B cell (primary cell): Measurements from ENCODE around the gene ZNF780A. TPM values are rescaled to one million over a fixed set of nuclear protein-coding genes. Genes with fewer than 3 reads are reported as not detected.
A peak's percentile ranks its signal among the peaks of the same experiment; 100 is the strongest.

Source experiments
- ATAC-seq: fragments of 200-7000 bp; cut with Tn5 transposase; one replicate; pipeline ENCODE4 v1.10.0; 2021; ENCODE audit warnings: low read depth, mild to moderate bottlenecking, moderate number of reproducible peaks, moderate library complexity
- CTCF ChIA-PET: fragments of 350-600 bp; sonication (Branson Sonifier 250); formaldehyde crosslinking; loops from one replicate; lab custom pipeline; 2021; ENCODE audit warnings: antibody characterized with exemption, inconsistent platforms; lab: Charles Lee
- POLR2A ChIA-PET: fragments of 350-600 bp; sonication (Branson Sonifier 250); formaldehyde crosslinking; loops from one replicate; lab custom pipeline; 2021; ENCODE audit warnings: antibody characterized with exemption; lab: Charles Lee
- DNase-seq: peaks from one replicate; pipeline ENCODE4 v3.0.0; 2013
- H2AFZ ChIP-seq: 2 replicates; pipeline ENCODE4 v1.6.1; 2012; ENCODE audit warnings: mild to moderate bottlenecking, low read depth, low read length; ENCODE audit not compliant: insufficient read depth, poor library complexity, severe bottlenecking
- H3K27ac ChIP-seq, 2 donors: 1 replicate in 1 of 2; 2 replicates in 1 of 2; pipeline ENCODE4 v1.5.1; 2012 to 2013; ENCODE audit warnings: low read length in 2 of 2, mild to moderate bottlenecking in 2 of 2, moderate library complexity in 1 of 2
- H3K27me3 ChIP-seq, 4 experiments: fragments of 200-600 bp in 1 of 4; sonication (generic) in 1 of 4; replicated peaks in 1 of 4; 1 replicate in 2 of 4; 2 replicates in 2 of 4; pipeline versions ENCODE4 v1.6.1 to v1.7.0; 2013 to 2016; ENCODE audit warnings: low read length in 3 of 4, mild to moderate bottlenecking in 2 of 4, mixed read lengths in 1 of 4, moderate library complexity in 1 of 4; ENCODE audit not compliant: insufficient read depth in 4 of 4, control insufficient read depth in 3 of 4; ENCODE audit errors: control extremely low read depth in 1 of 4
- H3K36me3 ChIP-seq, 2 experiments: replicated peaks in 1 of 2; 1 replicate in 1 of 2; 2 replicates in 1 of 2; pipeline versions ENCODE4 v1.6.1 to v1.7.1; 2013; ENCODE audit warnings: low read length in 1 of 2; ENCODE audit not compliant: insufficient read depth in 2 of 2, control insufficient read depth in 1 of 2; ENCODE audit errors: control extremely low read depth in 1 of 2, extremely low read depth in 1 of 2
- H3K4me1 ChIP-seq, 2 donors: fragments of 200-600 bp in 1 of 2; sonication (generic) in 1 of 2; 1 replicate in 1 of 2; 2 replicates in 1 of 2; pipeline versions ENCODE4 v1.5.1 to v1.6.1; 2013 to 2017; ENCODE audit warnings: low read length in 2 of 2; ENCODE audit not compliant: control insufficient read depth in 2 of 2, insufficient read depth in 2 of 2
- H3K4me2 ChIP-seq: replicated peaks from 2 replicates; pipeline ENCODE3; 2012; ENCODE audit warnings: mild to moderate bottlenecking, low read depth, low read length; ENCODE audit not compliant: poor library complexity, severe bottlenecking
- H3K4me3 ChIP-seq, 5 experiments: fragments of 200-600 bp in 1 of 5; sonication (generic) in 1 of 5; 1 replicate in 3 of 5; 2 replicates in 2 of 5; pipeline versions ENCODE4 v1.5.1 to v1.7.0; 2011 to 2016; ENCODE audit warnings: low read length in 4 of 5, mild to moderate bottlenecking in 4 of 5, low read depth in 2 of 5, control low read depth in 1 of 5, moderate library complexity in 1 of 5; ENCODE audit not compliant: insufficient read depth in 1 of 5; ENCODE audit errors: control extremely low read depth in 1 of 5, extremely low read depth in 1 of 5
- H3K79me2 ChIP-seq: fragments of 200-600 bp; sonication (generic); one replicate; pipeline ENCODE4 v1.6.0; 2016; ENCODE audit warnings: low read length; ENCODE audit not compliant: control insufficient read depth, insufficient read depth
- H3K9ac ChIP-seq: fragments of 200-600 bp; sonication (generic); 2 replicates; pipeline ENCODE4 v1.6.1; 2017; ENCODE audit warnings: mild to moderate bottlenecking, low read length, moderate library complexity
- H3K9me3 ChIP-seq, 3 donors: one replicate each; pipeline versions ENCODE4 v1.6.1 to v1.7.1; 2013; ENCODE audit warnings: low read length in 2 of 3; ENCODE audit not compliant: control insufficient read depth in 2 of 3, insufficient read depth in 1 of 3; ENCODE audit errors: control extremely low read depth in 1 of 3
- H4K20me1 ChIP-seq: 2 replicates; pipeline ENCODE4 v1.6.0; 2012; ENCODE audit warnings: mild to moderate bottlenecking, low read length; ENCODE audit not compliant: insufficient read depth, control insufficient read depth, poor library complexity, severe bottlenecking
- H3K27ac Mint-ChIP-seq: one replicate; pipeline ENCODE4 v1.8.0; 2021; ENCODE audit warnings: mixed read lengths
- H3K27me3 Mint-ChIP-seq: one replicate; pipeline ENCODE4 v1.8.0; 2021; ENCODE audit warnings: mixed read lengths
- H3K4me1 Mint-ChIP-seq: one replicate; pipeline ENCODE4 v1.8.0; 2021; ENCODE audit warnings: mixed read lengths
- H3K4me3 Mint-ChIP-seq: one replicate; pipeline ENCODE4 v1.8.0; 2021; ENCODE audit warnings: mixed read lengths
- H3K9me3 Mint-ChIP-seq: one replicate; pipeline ENCODE4 v1.8.0; 2022; ENCODE audit warnings: mixed read lengths; ENCODE audit not compliant: insufficient read depth
- CTCF ChIP-seq: fragments of 200-600 bp; IDR thresholded peaks from one replicate; pipeline ENCODE4 v1.8.0; 2022; ENCODE audit warnings: antibody characterized with exemption, mild to moderate bottlenecking
- EZH2 ChIP-seq: IDR thresholded peaks from 2 replicates; pipeline ENCODE4 v1.6.1; 2012; ENCODE audit warnings: borderline replicate concordance, low read depth, mild to moderate bottlenecking, moderate library complexity, low read length; ENCODE audit not compliant: insufficient read depth, poor library complexity, severe bottlenecking
- WGBS: methylation state at CpG from one replicate; pipeline ENCODE4 v1.1.5; 2013; ENCODE audit warnings: missing lambda C conversion rate; ENCODE audit not compliant: insufficient coverage; 5-methylcytosine and 5-hydroxymethylcytosine counted together
- intact Hi-C: fragments of 100-400 bp; cut with micrococcal nuclease; formaldehyde crosslinking; loops from one replicate; pipeline ENCODE4 v1.10.0; 2022
- polyA plus RNA-seq: library from polyadenylated mRNA; depleted of rRNA; stranded (reverse); fragments of >200 nt; gene quantifications from 2 replicates; pipeline ENCODE4 v1.2.3, GENCODE V29; 2012
- total RNA-seq, 2 donors: library from RNA; stranded (reverse); fragments of 120-200 nt in 1 of 2; gene quantifications; 1 replicate in 1 of 2; 2 replicates in 1 of 2; pipeline versions ENCODE4 v1.2.3 to v1.2.4, GENCODE V29; 2013 to 2022

ZNF780A gene
- total and polyA plus RNA-seq, 2 donors (not counting 1 experiment from before 2014, with no cell fraction given), result 9.2 to 32.8 TPM

GRCh38 chr19:40035996-40036395, 54.7 kb downstream of the ZNF780A start:
- Mint-ChIP-seq H3K27ac (no peak overlapping the region), H3K27me3 (no peaks in the 10 kb centered on the region), H3K4me1 (no peaks in the 10 kb centered on the region), H3K9me3 (peaks cover 27% of the 10 kb centered on the region), H3K4me3 (no peak overlapping the region)
- TF ChIP-seq EZH2, result no peak
- no peak for TF ChIP-seq CTCF
- Histone ChIP-seq H3K79me2 (no peaks in the 10 kb centered on the region), H3K4me2 (no peak overlapping the region), H3K27ac (no peak overlapping the region), H2AFZ (no peak overlapping the region), H3K4me3 (no peak overlapping the region), H4K20me1 (no peaks in the 10 kb centered on the region), H3K9ac (no peak overlapping the region), H3K27me3 (no peaks in the 10 kb centered on the region), H3K9me3 (peaks cover 20 to 61% (median 27%) of the 10 kb centered on the region in 3 donors), H3K36me3 (peaks cover 0 to 3% of the 10 kb centered on the region in 2 experiments), H3K4me1 (no peaks in the 10 kb centered on the region)
- WGBS, result no CpG with 5 or more reads among the region's 4 CpGs
- POLR2A ChIA-PET, result no interaction called here
- ATAC-seq, result no peak
- intact Hi-C loops, result no loop called here
- CTCF ChIA-PET, result no interaction called here
- no peak for DNase-seq

GRCh38 chr19:40033989-40034560, 56.7 kb downstream of the ZNF780A start:
- peaks cover 38% of the 10 kb centered on the region for H3K9me3 Mint-ChIP-seq
- Histone ChIP-seq H3K4me3 (peak overlapping the region in 1 of 5 experiments; percentile 0), H3K9ac (no peak overlapping the region), H3K9me3 (peaks cover 27 to 78% (median 31%) of the 10 kb centered on the region in 3 donors), H3K27me3 (no peaks in the 10 kb centered on the region), H3K27ac (no peak overlapping the region), H4K20me1 (no peaks in the 10 kb centered on the region), H2AFZ (no peak overlapping the region), H3K4me1 (no peaks in the 10 kb centered on the region), H3K79me2 (no peaks in the 10 kb centered on the region), H3K36me3 (peaks cover 0 to 3% of the 10 kb centered on the region in 2 experiments), H3K4me2 (no peak overlapping the region)
- DNase-seq (no peak), ATAC-seq (no peak)
- H3K4me3 Mint-ChIP-seq, result no peak overlapping the region
- no peaks in the 10 kb centered on the region for H3K27me3 Mint-ChIP-seq
- no peak overlapping the region for H3K27ac Mint-ChIP-seq
- intact Hi-C loops, result no loop called here
- CTCF ChIA-PET, result no interaction called here
- H3K4me1 Mint-ChIP-seq, result no peaks in the 10 kb centered on the region
- no CpG with 5 or more reads among the region's 2 CpGs for WGBS
- POLR2A ChIA-PET, result no interaction called here
- TF ChIP-seq EZH2 (no peak), CTCF (no peak)
